HEK293T (cell line): ENCODE results near the gene UCHL3.

Experiments
- CTBP1 ChIP-seq: fragments of 450-650 bp; IDR thresholded peaks from 2 replicates; pipeline ENCODE4 v1.6.1; 2016; ENCODE audit warnings: borderline replicate concordance
- FOXK2 ChIP-seq: fragments of 450-650 bp; IDR thresholded peaks from 2 replicates; pipeline ENCODE4 v1.6.1; 2016; ENCODE audit warnings: mild to moderate bottlenecking
- HDGF ChIP-seq: fragments of 450-650 bp; IDR thresholded peaks from 2 replicates; pipeline ENCODE4 v1.6.1; 2017; ENCODE audit warnings: antibody characterized with exemption, borderline replicate concordance
- L3MBTL2 ChIP-seq: fragments of 450-650 bp; conservative IDR thresholded peaks from 2 replicates; pipeline ENCODE4 v1.6.1; 2016; ENCODE audit warnings: mild to moderate bottlenecking
- PKNOX1 ChIP-seq: fragments of 450-650 bp; IDR thresholded peaks from 2 replicates; pipeline ENCODE4 v1.6.1; 2016
- SP1 ChIP-seq: fragments of 450-650 bp; IDR thresholded peaks from 2 replicates; pipeline ENCODE4 v1.6.1; 2017

GRCh38 chr13:75596657-75597182 lies 47.1 kb downstream of the UCHL3 start:
- no peak for TF ChIP-seq FOXK2
- no peak for TF ChIP-seq HDGF
- no peak for TF ChIP-seq SP1
- no peak for TF ChIP-seq PKNOX1
- TF ChIP-seq L3MBTL2, result no peak
- TF ChIP-seq CTBP1, result no peak
